Heart left ventricle (tissue), 16 donors: Measurements from ENCODE around the gene FUCA1. TPM values are rescaled to one million over a fixed set of nuclear protein-coding genes. Genes with fewer than 3 reads are reported as not detected.

Source experiments
- ATAC-seq, 4 donors: fragments of 200-7000 bp; cut with Tn5 transposase; one replicate each; pipeline ENCODE4 v1.9.1; 2020 to 2022; ENCODE audit warnings: moderate library complexity in 4 of 4, mild to moderate bottlenecking in 3 of 4, moderate number of reproducible peaks in 1 of 4
- DNase-seq, 5 donors: peaks; one replicate each; pipeline ENCODE4 v3.0.0-alpha.2; 2020
- H3K27ac ChIP-seq, 12 donors: fragments of 200-600 bp; sonication (generic) in 4 of 12; one replicate each; pipeline versions ENCODE4 v1.5.0 to v1.8.0; 2016 to 2022; ENCODE audit warnings: mild to moderate bottlenecking in 2 of 12
- H3K27me3 ChIP-seq, 9 donors: fragments of 200-600 bp; sonication (generic) in 2 of 9; one replicate each; pipeline versions ENCODE4 v1.5.1 to v1.8.0; 2016 to 2022; ENCODE audit warnings: mild to moderate bottlenecking in 3 of 9
- H3K36me3 ChIP-seq, 9 donors: fragments of 200-600 bp; sonication (generic) in 2 of 9; one replicate each; pipeline versions ENCODE4 v1.5.0 to v1.8.0; 2018 to 2022; ENCODE audit warnings: mild to moderate bottlenecking in 2 of 9
- H3K4me1 ChIP-seq, 12 donors: fragments of 200-600 bp; sonication (generic) in 4 of 12; one replicate each; pipeline versions ENCODE4 v1.5.0 to v1.8.0; 2016 to 2022; ENCODE audit warnings: mild to moderate bottlenecking in 3 of 12
- H3K4me3 ChIP-seq, 12 donors: fragments of 200-600 bp; sonication (generic) in 4 of 12; one replicate each; pipeline versions ENCODE4 v1.5.0 to v1.8.0; 2017 to 2022; ENCODE audit warnings: mild to moderate bottlenecking in 9 of 12, moderate library complexity in 4 of 12
- H3K9me3 ChIP-seq, 12 donors: fragments of 200-600 bp; sonication (generic) in 4 of 12; one replicate each; pipeline versions ENCODE4 v1.5.0 to v1.8.0; 2016 to 2022; ENCODE audit warnings: mild to moderate bottlenecking in 1 of 12
- CTCF ChIP-seq, 12 donors: fragments of 200-600 bp; sonication (generic) in 4 of 12; IDR thresholded peaks; one replicate each; pipeline versions ENCODE4 v1.5.0 to v1.8.0; 2018 to 2022; ENCODE audit warnings: antibody characterized with exemption in 12 of 12, mild to moderate bottlenecking in 5 of 12
- POLR2A ChIP-seq, 2 donors: fragments of 450-650 bp; IDR thresholded peaks; one replicate each; pipeline ENCODE4 v1.6.1; 2017; ENCODE audit warnings: antibody characterized with exemption in 2 of 2, mild to moderate bottlenecking in 2 of 2, moderate library complexity in 2 of 2
- WGBS, 4 donors: extraction: QIAGEN DNeasy Blood & Tissue Kit in 2 of 4; methylation state at CpG; one replicate each; pipeline versions ENCODE4 v1.1.5 to v1.1.7; 2013 to 2018; 5-methylcytosine and 5-hydroxymethylcytosine counted together
- intact Hi-C, 10 donors: fragments of 100-400 bp; cut with DNase I; formaldehyde crosslinking; loops; one replicate each; pipeline versions ENCODE4 v1.11.1 to v1.14.2; 2022
- polyA plus RNA-seq, 2 donors: library from polyadenylated mRNA; stranded (reverse); fragments of 200-250 nt; gene quantifications; one replicate each; pipeline ENCODE4 v1.2.3, GENCODE V29; 2013
- total RNA-seq, 9 donors: library from RNA; depleted of rRNA in 2 of 9; stranded (reverse); fragments of >200 nt in 2 of 9; fragmentation: NEBNext Ultra II Directional in 3 of 9; extraction: Animal tissue kit (Norgen Biotek cat#: 25700) in 3 of 9; gene quantifications; one replicate each; pipeline versions ENCODE4 v1.1.0 to v1.2.4, GENCODE V29; 2016 to 2023
- donor health status: ischemic (EF 13 %, LVEDD 7.1; RV severe dilation, severe dysfunction).
- donor health status: healthy with polysubstance abuse.
- donor health status: DM: no; HTN: yes; CAD: no.
- donor health status: DM: no; HTN: no; CAD: no.
- donor health status: ischemic (EF 25% LVEDD 6.9; RV normal size, moderate dysfunction).
- donor health status: ischemic (EF 25% LVEDD 5.7; RV mildly dilated, moderate dysfunction).
- donor health status: healthy.
- donor health status: DM: yes; HTN: yes; CAD: no.
- donor health status: ischemic (EF 35%, LVEDD 5.7; RV mildly dilated, moderate dysfunction).
- donor health status: nonischemic (EF 11% LVEDD 7.7; RV severe dilation, severe dysfunction).
- donor health status: DM: yes; HTN: yes; CAD: no.
- donor health status: PGD.
- donor health status: ischemic (EF 29% LVEDD 5.4; RV normal size, mild dysfunction).
- donor health status: nonischemic (EF 23%, LVEDD 6.1; RV moderate dilation, normal function).

FUCA1 gene
- total and polyA plus RNA-seq, 11 donors, result 10.6 to 54.2 (median 16.1) TPM

- DNase-seq, result peak in 2 of 5 donors; percentile 28 to 40
- no peaks in the 10 kb centered on the region for H3K27me3 ChIP-seq
- peaks cover 0 to 31% (median 0%) of the 10 kb centered on the region in 12 donors for H3K4me1 ChIP-seq
- intact Hi-C loops, result loop anchor here in 5 of 10 donors (5.0 to 10.0 kb wide), 3 partner anchors 56 to 106 kb away; partner anchors contain the start of genes FUCA1 (in 3 of the 5) and CNR2 (in 1 of the 5)
- ATAC-seq, result peak in 3 of 4 donors; percentile 73 to 80 (median 79)
- peaks cover 0 to 77% (median 63%) of the 10 kb centered on the region in 9 donors for H3K36me3 ChIP-seq
- no peaks in the 10 kb centered on the region for H3K9me3 ChIP-seq
- 71 to 79% (median 73%) methylated on average over 3 of the region's 3 CpGs for WGBS, 4 donors
- no peak overlapping the region for H3K4me3 ChIP-seq
- H3K27ac ChIP-seq, result peak overlapping the region in 1 of 12 donors; percentile 69
- TF ChIP-seq CTCF (IDR thresholded peaks at IDR 0.05) (peak; percentile 21 to 65 (median 52)), POLR2A (IDR thresholded peaks at IDR 0.05) (no peak)
These were observed 57.1 kb downstream of the FUCA1 start for GRCh38 chr1:23810818-23811540.

- TF ChIP-seq POLR2A (IDR thresholded peaks at IDR 0.05) (no peak), CTCF (IDR thresholded peaks at IDR 0.05) (peak; percentile 60 to 90 (median 74))
- peak overlapping the region in 1 of 12 donors; percentile 69 for H3K27ac ChIP-seq
- H3K36me3 ChIP-seq, result peaks cover 0 to 69% (median 51%) of the 10 kb centered on the region in 9 donors
- H3K4me3 ChIP-seq, result no peak overlapping the region
- H3K4me1 ChIP-seq, result peaks cover 0 to 31% (median 0%) of the 10 kb centered on the region in 12 donors
- intact Hi-C loops, result loop anchor here in 7 of 10 donors (2.0 to 10.0 kb wide), 6 partner anchors 55 to 215 kb away; partner anchors contain the start of genes FUCA1 (in 5 of the 7) and CNR2 (in 1 of the 7)
- H3K27me3 ChIP-seq, result no peaks in the 10 kb centered on the region
- ATAC-seq (peak; percentile 67 to 93 (median 85)), DNase-seq (peak; percentile 72 to 85 (median 76))
- WGBS, 4 donors, result 19 to 28% (median 22%) methylated on average over 6 of the region's 6 CpGs
- H3K9me3 ChIP-seq, result no peaks in the 10 kb centered on the region
These were observed 58.3 kb downstream of the FUCA1 start for GRCh38 chr1:23809751-23810171.

GRCh38 chr1:23807453-23807852 lies 60.6 kb downstream of the FUCA1 start:
- H3K36me3 ChIP-seq, result peaks cover 0 to 57% (median 42%) of the 10 kb centered on the region in 9 donors
- no peak for TF ChIP-seq CTCF (IDR thresholded peaks at IDR 0.05)
- TF ChIP-seq POLR2A (IDR thresholded peaks at IDR 0.05), result no peak
- 53 to 62% (median 56%) methylated on average over 3 of the region's 3 CpGs for WGBS, 4 donors
- DNase-seq (no peak), ATAC-seq (no peak)
- peak overlapping the region in 1 of 12 donors; percentile 10 for H3K27ac ChIP-seq
- H3K27me3 ChIP-seq, result no peaks in the 10 kb centered on the region
- H3K4me1 ChIP-seq, result peaks cover 0 to 31% (median 0%) of the 10 kb centered on the region in 12 donors
- no peaks in the 10 kb centered on the region for H3K9me3 ChIP-seq
- H3K4me3 ChIP-seq, result no peak overlapping the region
- intact Hi-C loops, result loop anchor here in 4 of 10 donors (5.0 to 10.0 kb wide), 3 partner anchors 57 to 217 kb away; partner anchors contain the start of gene FUCA1 (in 2 of the 4)

DNA sequence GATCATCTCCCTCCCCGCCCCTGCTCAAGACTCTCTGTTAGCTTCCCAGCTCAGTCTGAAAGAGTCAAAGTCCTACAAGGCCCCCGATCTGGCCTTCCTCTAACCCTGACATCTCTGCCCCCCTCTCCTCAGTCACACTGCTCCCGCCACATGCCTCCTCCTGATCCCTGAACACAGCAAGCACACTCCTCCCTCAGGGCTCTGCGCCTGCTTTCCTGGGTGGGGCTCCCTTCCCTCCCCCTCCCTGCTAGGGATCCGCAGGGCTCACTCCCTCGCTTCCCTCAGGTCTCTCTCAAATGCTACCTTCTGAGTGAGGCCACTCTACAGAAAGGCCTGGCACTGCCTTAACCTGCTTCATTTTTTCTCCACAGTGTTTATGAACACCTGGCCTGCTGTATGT lies 61.8 kb downstream of the FUCA1 start:
- no peak for DNase-seq
- H3K27me3 ChIP-seq, result no peaks in the 10 kb centered on the region
- TF ChIP-seq CTCF (IDR thresholded peaks at IDR 0.05) (no peak), POLR2A (IDR thresholded peaks at IDR 0.05) (no peak)
- H3K27ac ChIP-seq, result no peak overlapping the region
- H3K9me3 ChIP-seq, result no peaks in the 10 kb centered on the region
- no peak for ATAC-seq
- intact Hi-C loops, result loop anchor here in 4 of 10 donors (5.0 to 10.0 kb wide), 3 partner anchors 59 to 219 kb away; partner anchors contain the start of gene FUCA1 (in 2 of the 4)
- peaks cover 0 to 46% (median 32%) of the 10 kb centered on the region in 9 donors for H3K36me3 ChIP-seq
- 75 to 81% (median 76%) methylated on average over 6 of the region's 6 CpGs for WGBS, 4 donors
- peaks cover 0 to 34% (median 7%) of the 10 kb centered on the region in 12 donors for H3K4me1 ChIP-seq
- no peak overlapping the region for H3K4me3 ChIP-seq
